GM19351 (cell line): ENCODE measurements around the gene IL1B.

Experiments used
- ATAC-seq: cut with Tn5 transposase; IDR thresholded peaks from one replicate; pipeline ENCODE4 v1.9.1; 2021; ENCODE audit warnings: mild to moderate bottlenecking, moderate library complexity; ENCODE audit not compliant: unreplicated experiment

The IL1B gene

GRCh38 chr2:112807233-112807807, 29.3 kb downstream of the IL1B start:
- no peak for ATAC-seq

GRCh38 chr2:112805542-112805941, 31.0 kb downstream of the IL1B start:
- peak; percentile 74 for ATAC-seq

GRCh38 chr2:112803691-112804521, 32.7 kb downstream of the IL1B start:
- ATAC-seq, result no peak

- no peak for ATAC-seq
Observed at GRCh38 chr2:112800881-112801583, 35.5 kb downstream of the IL1B start.

GRCh38 chr2:112798979-112799975, 37.3 kb downstream of the IL1B start:
- ATAC-seq, result no peak

GRCh38 chr2:112796486-112796885, 40.1 kb downstream of the IL1B start:
- no peak for ATAC-seq

- no peak for ATAC-seq
Observed at GRCh38 chr2:112795774-112796173, 40.8 kb downstream of the IL1B start.

- ATAC-seq, result no peak
Observed at GRCh38 chr2:112794841-112795240, 41.7 kb downstream of the IL1B start.

GRCh38 chr2:112794131-112794733, 42.3 kb downstream of the IL1B start:
- peak; percentile 91 for ATAC-seq

GRCh38 chr2:112793449-112793978, 43.1 kb downstream of the IL1B start:
- no peak for ATAC-seq

- no peak for ATAC-seq
Observed at GRCh38 chr2:112792419-112792818, 44.2 kb downstream of the IL1B start.

- ATAC-seq, result no peak
Observed at GRCh38 chr2:112791693-112792230, 44.8 kb downstream of the IL1B start.

- no peak for ATAC-seq
Observed at GRCh38 chr2:112791019-112791418, 45.6 kb downstream of the IL1B start.

- no peak for ATAC-seq
Observed at GRCh38 chr2:112790305-112790704, 46.3 kb downstream of the IL1B start.

- ATAC-seq, result no peak
Observed at GRCh38 chr2:112789186-112789585, 47.4 kb downstream of the IL1B start.

- no peak for ATAC-seq
Observed at GRCh38 chr2:112788653-112789052, 47.9 kb downstream of the IL1B start.

- ATAC-seq, result no peak
Observed at GRCh38 chr2:112787729-112788393, 48.7 kb downstream of the IL1B start.

- ATAC-seq, result no peak
Observed at GRCh38 chr2:112787294-112787693, 49.3 kb downstream of the IL1B start.
